ENCODE measurements around the gene NTSR2. TPM values are rescaled to one million over a fixed set of nuclear protein-coding genes. Genes with fewer than 3 reads are reported as not detected.

Gene NTSR2
- total RNA-seq, 4 donors from 2014 or later, result not detected

DNA sequence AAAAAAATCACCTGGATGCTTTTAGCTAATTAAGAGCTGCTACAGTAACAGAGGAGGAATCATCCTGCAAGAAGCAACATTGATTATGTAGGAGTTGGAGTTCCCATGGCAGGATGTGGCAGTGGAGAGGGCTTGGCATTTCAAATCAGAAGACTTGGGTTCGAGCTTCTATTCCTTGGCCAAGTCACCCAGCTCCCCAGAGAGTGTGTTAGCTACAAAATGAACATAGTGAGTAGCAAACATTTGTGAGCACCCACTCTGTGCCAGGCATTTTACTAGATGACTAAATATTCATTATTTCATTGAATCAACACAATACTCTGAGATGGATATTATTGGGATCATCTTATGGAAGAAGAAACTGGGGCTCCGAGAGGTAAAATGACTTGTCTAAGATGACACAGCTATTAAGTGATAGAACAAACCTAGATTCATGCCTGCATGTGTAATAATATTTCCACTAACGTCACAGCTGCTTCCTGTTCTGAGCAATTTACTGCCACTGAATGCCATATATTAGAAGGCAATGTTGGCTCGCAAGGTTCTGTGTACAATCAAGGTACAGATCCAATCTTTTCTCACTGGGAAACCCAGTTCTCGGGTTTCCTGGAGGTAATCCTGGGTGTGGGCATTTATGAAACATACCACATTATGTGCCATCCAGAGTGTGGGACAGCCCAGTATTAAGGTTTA, 18.0 kb downstream of the NTSR2 start:
- TF ChIP-seq, protein P1, sequence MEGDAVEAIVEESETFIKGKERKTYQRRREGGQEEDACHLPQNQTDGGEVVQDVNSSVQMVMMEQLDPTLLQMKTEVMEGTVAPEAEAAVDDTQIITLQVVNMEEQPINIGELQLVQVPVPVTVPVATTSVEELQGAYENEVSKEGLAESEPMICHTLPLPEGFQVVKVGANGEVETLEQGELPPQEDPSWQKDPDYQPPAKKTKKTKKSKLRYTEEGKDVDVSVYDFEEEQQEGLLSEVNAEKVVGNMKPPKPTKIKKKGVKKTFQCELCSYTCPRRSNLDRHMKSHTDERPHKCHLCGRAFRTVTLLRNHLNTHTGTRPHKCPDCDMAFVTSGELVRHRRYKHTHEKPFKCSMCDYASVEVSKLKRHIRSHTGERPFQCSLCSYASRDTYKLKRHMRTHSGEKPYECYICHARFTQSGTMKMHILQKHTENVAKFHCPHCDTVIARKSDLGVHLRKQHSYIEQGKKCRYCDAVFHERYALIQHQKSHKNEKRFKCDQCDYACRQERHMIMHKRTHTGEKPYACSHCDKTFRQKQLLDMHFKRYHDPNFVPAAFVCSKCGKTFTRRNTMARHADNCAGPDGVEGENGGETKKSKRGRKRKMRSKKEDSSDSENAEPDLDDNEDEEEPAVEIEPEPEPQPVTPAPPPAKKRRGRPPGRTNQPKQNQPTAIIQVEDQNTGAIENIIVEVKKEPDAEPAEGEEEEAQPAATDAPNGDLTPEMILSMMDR (IDR thresholded peaks at IDR 0.05), result no peak
- TF ChIP-seq POLR2A (IDR thresholded peaks at IDR 0.05), result no peak
- no peak for TF ChIP-seq EP300 (IDR thresholded peaks at IDR 0.05)
- no peak for ATAC-seq
- H3K4me3 ChIP-seq, result no peak overlapping the region
- H3K4me1 ChIP-seq, result no peaks in the 10 kb centered on the region
- H3K36me3 ChIP-seq, result no peaks in the 10 kb centered on the region
- no peaks in the 10 kb centered on the region for H3K9me3 ChIP-seq
- 73% methylated on average over 5 of the region's 5 CpGs for WGBS, 2 donors (ENCODE audit: low coverage in 1 of 2)
- no peaks in the 10 kb centered on the region for H3K27me3 ChIP-seq
- H3K27ac ChIP-seq, result no peak overlapping the region

DNA sequence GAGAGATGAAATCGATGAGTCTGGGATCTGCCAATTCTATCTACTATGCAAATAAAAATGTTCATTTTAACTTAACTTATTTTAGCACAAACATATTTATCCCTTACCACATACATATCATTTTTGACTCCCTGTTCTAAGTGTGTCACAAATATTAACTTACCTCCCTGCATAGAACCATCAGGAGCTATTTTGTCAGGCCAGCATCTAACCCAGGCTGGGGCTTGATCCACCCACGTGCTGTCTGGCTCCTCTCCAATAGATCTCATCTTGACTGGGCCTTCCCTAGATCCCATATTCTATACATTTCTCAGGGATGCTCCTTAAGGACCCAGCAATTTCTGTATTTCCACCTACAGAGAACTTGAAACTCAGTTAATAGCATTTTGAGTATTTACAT, 20.9 kb downstream of the NTSR2 start:
- Histone ChIP-seq H3K27ac (no peak overlapping the region), H3K27me3 (no peaks in the 10 kb centered on the region), H3K4me3 (no peak overlapping the region), H3K36me3 (no peaks in the 10 kb centered on the region), H3K9me3 (no peaks in the 10 kb centered on the region), H3K4me1 (no peaks in the 10 kb centered on the region)
- TF ChIP-seq, protein P1 (IDR thresholded peaks at IDR 0.05), result no peak
- TF ChIP-seq POLR2A (IDR thresholded peaks at IDR 0.05) (no peak), POLR2AphosphoS5 (IDR thresholded peaks at IDR 0.05) (no peak), EP300 (IDR thresholded peaks at IDR 0.05) (no peak)
- WGBS, 2 donors (ENCODE audit: low coverage in 1 of 2), result 60 to 64% methylated on average over 2 of the region's 2 CpGs
- ATAC-seq, result no peak

DNA sequence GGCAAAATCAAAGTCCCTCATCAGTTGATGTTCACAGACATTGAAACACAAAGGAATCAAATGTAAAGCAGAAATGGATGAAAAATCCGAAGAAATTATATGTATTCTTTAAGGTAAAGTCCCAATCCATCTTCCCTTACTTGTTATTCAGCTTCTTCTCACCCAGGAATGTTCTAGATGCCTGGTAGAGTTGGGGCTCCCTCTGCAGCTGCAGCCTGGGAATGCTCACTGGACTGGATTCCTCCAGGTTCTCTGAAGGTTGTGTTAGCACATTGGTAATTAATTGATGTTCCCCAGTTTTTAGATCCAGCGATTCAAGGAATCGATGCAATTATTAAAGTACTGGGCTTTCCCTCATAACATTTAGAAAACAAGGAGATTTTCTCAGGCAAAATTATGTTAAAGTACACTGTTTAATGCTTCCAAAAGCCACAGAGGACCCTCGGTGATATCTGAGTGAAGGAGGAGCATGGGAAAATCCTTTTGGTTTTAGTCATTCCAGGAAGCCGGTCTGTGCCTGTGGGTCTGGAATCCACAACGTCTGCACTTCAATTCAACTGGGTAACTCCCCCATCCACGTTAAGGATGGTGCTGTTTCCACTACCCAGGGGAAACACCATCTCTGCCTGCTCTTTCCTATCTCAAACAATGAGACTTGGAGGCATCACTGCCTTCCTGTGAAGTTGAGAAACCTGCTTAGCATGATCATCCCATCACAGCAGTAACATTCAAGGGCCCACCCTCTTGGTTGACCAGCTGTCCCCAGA, 22.0 kb downstream of the NTSR2 start:
- WGBS, 2 donors (ENCODE audit: low coverage in 1 of 2), result 67 to 87% methylated on average over 4 to 7 of the region's 7 CpGs
- H3K9me3 ChIP-seq, result no peaks in the 10 kb centered on the region
- H3K4me3 ChIP-seq, result no peak overlapping the region
- H3K4me1 ChIP-seq, result no peaks in the 10 kb centered on the region
- TF ChIP-seq POLR2A (IDR thresholded peaks at IDR 0.05), result no peak
- no peak for TF ChIP-seq POLR2AphosphoS5 (IDR thresholded peaks at IDR 0.05)
- TF ChIP-seq, protein P1 (IDR thresholded peaks at IDR 0.05), result no peak
- TF ChIP-seq EP300 (IDR thresholded peaks at IDR 0.05), result no peak
- no peaks in the 10 kb centered on the region for H3K36me3 ChIP-seq
- H3K27ac ChIP-seq, result no peak overlapping the region
- no peaks in the 10 kb centered on the region for H3K27me3 ChIP-seq
- no peak for ATAC-seq

DNA sequence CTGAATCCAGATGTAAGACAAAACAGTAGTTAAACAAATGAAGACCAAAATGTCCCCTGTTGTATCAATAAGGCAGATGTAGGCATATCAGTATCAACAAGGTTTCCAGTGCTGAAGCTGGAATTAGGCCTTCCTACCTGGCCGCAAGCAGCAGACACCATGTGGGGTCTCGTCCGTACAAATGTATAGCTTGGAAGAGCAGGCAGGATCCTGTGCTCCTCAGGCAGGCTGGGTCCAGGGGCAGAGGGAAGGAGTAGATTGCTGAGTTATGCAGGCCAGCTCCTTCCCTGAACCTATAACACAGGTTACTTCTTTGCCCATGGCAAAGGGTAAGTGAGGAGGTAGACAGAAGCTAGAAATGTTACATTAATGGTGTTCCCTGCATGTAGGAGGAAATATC, 23.5 kb downstream of the NTSR2 start:
- no peaks in the 10 kb centered on the region for H3K27me3 ChIP-seq
- no peak overlapping the region for H3K27ac ChIP-seq
- H3K4me1 ChIP-seq, result no peaks in the 10 kb centered on the region
- 93 to 100% methylated on average over 1 to 3 of the region's 3 CpGs for WGBS, 2 donors (ENCODE audit: low coverage in 1 of 2)
- no peak for ATAC-seq
- no peaks in the 10 kb centered on the region for H3K9me3 ChIP-seq
- no peaks in the 10 kb centered on the region for H3K36me3 ChIP-seq
- TF ChIP-seq EP300 (IDR thresholded peaks at IDR 0.05) (no peak), POLR2AphosphoS5 (IDR thresholded peaks at IDR 0.05) (no peak), POLR2A (IDR thresholded peaks at IDR 0.05) (no peak)
- TF ChIP-seq, protein P1 (IDR thresholded peaks at IDR 0.05), result no peak
- no peak overlapping the region for H3K4me3 ChIP-seq

DNA sequence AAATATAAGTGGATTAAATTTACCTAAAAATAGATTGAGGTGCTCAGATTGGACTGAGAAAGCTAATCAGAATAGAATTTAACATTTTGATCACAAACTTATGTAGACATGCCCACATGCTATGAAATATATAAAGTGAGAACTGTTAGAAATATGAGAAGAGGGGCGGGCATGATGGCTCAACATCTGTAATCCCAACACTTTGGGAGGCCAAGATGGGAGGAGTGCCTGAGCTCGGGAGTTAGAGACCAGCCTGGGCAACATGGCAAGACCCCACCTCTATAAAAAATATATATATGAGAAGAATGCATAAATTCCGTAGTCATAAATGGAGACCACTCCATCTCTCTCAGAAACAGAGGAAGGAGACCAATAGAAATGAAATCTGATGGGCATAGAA, 25.7 kb downstream of the NTSR2 start:
- Histone ChIP-seq H3K36me3 (peaks cover 0 to 3% of the 10 kb centered on the region in 2 donors), H3K27ac (no peak overlapping the region), H3K27me3 (no peaks in the 10 kb centered on the region), H3K4me3 (no peak overlapping the region), H3K4me1 (no peaks in the 10 kb centered on the region), H3K9me3 (no peaks in the 10 kb centered on the region)
- no peak for ATAC-seq
- 81 to 86% methylated on average over 3 of the region's 3 CpGs for WGBS, 2 donors (ENCODE audit: low coverage in 1 of 2)
- TF ChIP-seq EP300 (IDR thresholded peaks at IDR 0.05), result no peak
- TF ChIP-seq, protein P1 (IDR thresholded peaks at IDR 0.05), result no peak
- no peak for TF ChIP-seq POLR2A (IDR thresholded peaks at IDR 0.05)
- no peak for TF ChIP-seq POLR2AphosphoS5 (IDR thresholded peaks at IDR 0.05)
